GM12892 (cell line): Measurements from ENCODE around the gene GRAMD1C.

Experiments used
- POLR2A ChIP-seq: IDR thresholded peaks from 2 replicates; pipeline ENCODE4 v1.6.1; 2011; ENCODE audit warnings: low read depth, low read length, control low read depth
- TAF1 ChIP-seq: IDR thresholded peaks from 2 replicates; pipeline ENCODE4 v1.6.1; 2011; ENCODE audit warnings: low read depth, mild to moderate bottlenecking, control low read depth, low read length, borderline replicate concordance

DNA sequence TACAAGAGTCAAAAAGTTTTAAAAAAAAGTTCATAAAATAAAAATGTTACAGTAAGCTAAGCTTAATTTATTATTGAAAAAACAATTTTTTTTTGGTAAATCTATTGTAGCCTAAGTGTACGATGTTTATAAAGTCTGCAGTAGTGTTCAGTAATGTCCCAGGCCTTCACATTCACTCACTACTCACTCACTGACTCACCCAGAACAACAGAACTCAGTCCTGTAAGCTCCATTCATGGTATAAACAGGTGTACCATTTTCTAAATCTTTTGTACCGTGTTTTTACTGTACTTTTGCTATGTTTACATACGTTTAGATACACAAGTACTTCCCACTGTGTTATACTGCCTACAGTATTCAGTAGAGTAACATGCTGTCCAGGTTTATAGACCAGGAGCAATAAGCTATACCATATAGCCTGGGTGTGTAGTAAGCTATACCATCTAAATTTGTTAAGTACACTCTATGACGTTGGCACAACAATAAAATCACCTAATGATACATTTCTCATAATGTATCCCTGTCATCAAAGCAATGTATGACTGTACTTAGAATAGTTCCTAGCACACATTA, 68.1 kb downstream of the GRAMD1C start:
- no peak for TF ChIP-seq POLR2A
- TF ChIP-seq TAF1 = no peak
